IPS DF 4.7 (cell line): ENCODE data around the gene FOXP1.

ENCODE experiments used
- DNase-seq: peaks from one replicate; pipeline ENCODE4 v3.0.0-alpha.2; 2013; ENCODE audit warnings: low spot score; ENCODE audit errors: extremely low read depth

FOXP1 gene

GRCh38 chr3:71487418-71487817 is 96.1 kb downstream of the FOXP1 start:
- DNase-seq, result no peak

GRCh38 chr3:71486831-71487230 is 96.7 kb downstream of the FOXP1 start:
- no peak for DNase-seq

- DNase-seq, result no peak
These were observed 97.6 kb downstream of the FOXP1 start for GRCh38 chr3:71485896-71486295.

GRCh38 chr3:71484452-71484851 is 99.1 kb downstream of the FOXP1 start:
- DNase-seq, result no peak

GRCh38 chr3:71484047-71484446 is 99.5 kb downstream of the FOXP1 start:
- DNase-seq, result no peak

- DNase-seq, result no peak
These were observed 100.8 kb downstream of the FOXP1 start for GRCh38 chr3:71482771-71483170.

GRCh38 chr3:71478568-71478967 is 105.0 kb downstream of the FOXP1 start:
- no peak for DNase-seq

GRCh38 chr3:71476950-71477349 is 106.6 kb downstream of the FOXP1 start:
- DNase-seq, result no peak

GRCh38 chr3:71469138-71469435 is 114.4 kb downstream of the FOXP1 start:
- DNase-seq, result no peak

GRCh38 chr3:71468311-71469137 is 115.0 kb downstream of the FOXP1 start:
- DNase-seq, result no peak

GRCh38 chr3:71466483-71466882 is 117.0 kb downstream of the FOXP1 start:
- no peak for DNase-seq

GRCh38 chr3:71465371-71466036 is 118.0 kb downstream of the FOXP1 start:
- DNase-seq, result no peak

GRCh38 chr3:71464613-71465012 is 118.9 kb downstream of the FOXP1 start:
- DNase-seq, result no peak

GRCh38 chr3:71463617-71464016 is 119.9 kb downstream of the FOXP1 start:
- no peak for DNase-seq

- DNase-seq, result no peak
These were observed 120.9 kb downstream of the FOXP1 start for GRCh38 chr3:71462586-71462985.

- no peak for DNase-seq
These were observed 121.6 kb downstream of the FOXP1 start for GRCh38 chr3:71461749-71462483.

- no peak for DNase-seq
These were observed 122.4 kb downstream of the FOXP1 start for GRCh38 chr3:71461114-71461513.

- DNase-seq, result no peak
These were observed 124.6 kb downstream of the FOXP1 start for GRCh38 chr3:71458895-71459294.

GRCh38 chr3:71456826-71457225 is 126.7 kb downstream of the FOXP1 start:
- no peak for DNase-seq

GRCh38 chr3:71456156-71456555 is 127.4 kb downstream of the FOXP1 start:
- no peak for DNase-seq

- no peak for DNase-seq
These were observed 128.8 kb downstream of the FOXP1 start for GRCh38 chr3:71454512-71455403.
